Measurements from ENCODE around the gene CYP1A1.

- TF ChIP-seq CTCF (conservative IDR thresholded peaks at IDR 0.05 in 1 of 2, IDR thresholded peaks at IDR 0.05 in 1 of 2; ENCODE audit: extremely low read depth in 1 of 2, insufficient read depth in 1 of 2, low read depth in 1 of 2, low read length in 2 of 2) (no peak), EZH2 (IDR thresholded peaks at IDR 0.05; ENCODE audit: borderline replicate concordance, low read length) (no peak)
Measured at GRCh38 chr15:74773731-74774252, 48.5 kb upstream of the CYP1A1 start.
